H9 (cell line): ENCODE data around the gene RHBDD1. TPM values are rescaled to one million over a fixed set of nuclear protein-coding genes. Genes with fewer than 3 reads are reported as not detected.

Experiments
- DNase-seq: peaks from one replicate; pipeline ENCODE4 v3.0.0-alpha.2; 2017
- H2AFZ ChIP-seq: one replicate; pipeline ENCODE4 v1.6.1; 2013; ENCODE audit warnings: mild to moderate bottlenecking, low read length, control low read depth, moderate library complexity
- H2AK5ac ChIP-seq: 2 replicates; pipeline ENCODE4 v1.6.1; 2013; ENCODE audit warnings: low read length, control low read depth, mixed read lengths; ENCODE audit not compliant: insufficient read length
- H2BK120ac ChIP-seq: one replicate; pipeline ENCODE4 v1.6.1; 2013; ENCODE audit warnings: low read depth, mild to moderate bottlenecking, low read length, control low read depth, inconsistent platforms; ENCODE audit not compliant: poor library complexity, severe bottlenecking
- H2BK12ac ChIP-seq: 2 replicates; pipeline ENCODE4 v1.6.1; 2013; ENCODE audit warnings: low read length, control low read depth, mixed read lengths, low read depth; ENCODE audit not compliant: insufficient read length
- H2BK15ac ChIP-seq: 2 replicates; pipeline ENCODE4 v1.6.1; 2013; ENCODE audit warnings: low read depth, low read length, control low read depth
- H2BK20ac ChIP-seq: one replicate; pipeline ENCODE4 v1.6.1; 2013; ENCODE audit warnings: low read depth, mild to moderate bottlenecking, low read length, control low read depth, inconsistent platforms; ENCODE audit not compliant: poor library complexity, severe bottlenecking
- H2BK5ac ChIP-seq: 2 replicates; pipeline ENCODE4 v1.6.1; 2013; ENCODE audit warnings: low read length, control low read depth, mixed read lengths; ENCODE audit not compliant: insufficient read length
- H3K14ac ChIP-seq: 2 replicates; pipeline ENCODE4 v1.6.1; 2013; ENCODE audit warnings: low read length, control low read depth; ENCODE audit not compliant: insufficient read depth
- H3K18ac ChIP-seq: 2 replicates; pipeline ENCODE4 v1.6.1; 2013; ENCODE audit warnings: low read depth, mild to moderate bottlenecking, mixed read lengths, low read length, control low read depth; ENCODE audit not compliant: insufficient read length
- H3K23ac ChIP-seq: 2 replicates; pipeline ENCODE4 v1.6.1; 2013; ENCODE audit warnings: low read length, control low read depth, mixed read lengths, low read depth; ENCODE audit not compliant: insufficient read length
- H3K23me2 ChIP-seq: 2 replicates; pipeline ENCODE4 v1.6.1; 2013; ENCODE audit warnings: low read depth, mild to moderate bottlenecking, mixed read lengths, low read length, control low read depth; ENCODE audit not compliant: insufficient read length, poor library complexity, severe bottlenecking
- H3K27ac ChIP-seq: 2 replicates; pipeline ENCODE4 v1.5.1; 2013; ENCODE audit warnings: low read length, control low read depth, mixed read lengths, low read depth; ENCODE audit not compliant: insufficient read length
- H3K27me3 ChIP-seq: 2 replicates; pipeline ENCODE4 v1.6.1; 2013; ENCODE audit warnings: low read length, control low read depth, inconsistent platforms; ENCODE audit not compliant: insufficient read depth
- H3K4ac ChIP-seq: 2 replicates; pipeline ENCODE4 v1.6.1; 2013; ENCODE audit warnings: low read depth, mild to moderate bottlenecking, control low read depth, inconsistent platforms, low read length, moderate library complexity
- H3K4me1 ChIP-seq: 2 replicates; pipeline ENCODE4 v1.6.1; 2013; ENCODE audit warnings: low read length, control low read depth, inconsistent platforms; ENCODE audit not compliant: insufficient read depth
- H3K4me2 ChIP-seq: 2 replicates; pipeline ENCODE4 v1.6.1; 2013; ENCODE audit warnings: low read length, control low read depth, mixed read lengths; ENCODE audit not compliant: insufficient read length, insufficient read depth
- H3K56ac ChIP-seq: 2 replicates; pipeline ENCODE4 v1.6.1; 2013; ENCODE audit warnings: low read depth, mild to moderate bottlenecking, mixed read lengths, low read length, control low read depth; ENCODE audit not compliant: insufficient read length
- H3K79me1 ChIP-seq: 2 replicates; pipeline ENCODE4 v1.6.1; 2013; ENCODE audit warnings: low read depth, mild to moderate bottlenecking, moderate library complexity, low read length, control low read depth, inconsistent platforms; ENCODE audit not compliant: insufficient read depth, poor library complexity, severe bottlenecking
- H3K79me2 ChIP-seq: 2 replicates; pipeline ENCODE4 v1.6.1; 2013; ENCODE audit warnings: low read length, control low read depth, inconsistent platforms; ENCODE audit not compliant: insufficient read depth
- H3K9ac ChIP-seq: 2 replicates; pipeline ENCODE4 v1.6.1; 2013; ENCODE audit warnings: low read length, control low read depth, mixed read lengths; ENCODE audit not compliant: insufficient read length; ENCODE audit errors: extremely low read depth
- H3K9me3 ChIP-seq: one replicate; pipeline ENCODE4 v1.6.1; 2013; ENCODE audit warnings: low read depth, low read length, inconsistent platforms; ENCODE audit not compliant: control insufficient read depth
- H3T11ph ChIP-seq: one replicate; pipeline ENCODE4 v1.6.1; 2013; ENCODE audit warnings: mild to moderate bottlenecking, low read length, control low read depth, inconsistent platforms
- H4K20me1 ChIP-seq: one replicate; pipeline ENCODE4 v1.6.1; 2013; ENCODE audit not compliant: control insufficient read depth, insufficient read length, insufficient read depth
- H4K5ac ChIP-seq: 2 replicates; pipeline ENCODE4 v1.6.1; 2013; ENCODE audit warnings: low read depth, mild to moderate bottlenecking, mixed read lengths, low read length, control low read depth; ENCODE audit not compliant: insufficient read length
- H4K8ac ChIP-seq: replicated peaks from 2 replicates; pipeline ENCODE4 v1.6.1; 2013; ENCODE audit warnings: low read length, control low read depth, mixed read lengths, low read depth; ENCODE audit not compliant: insufficient read length
- H4K91ac ChIP-seq: 2 replicates; pipeline ENCODE4 v1.6.1; 2013; ENCODE audit warnings: low read depth, mild to moderate bottlenecking, moderate library complexity, mixed read lengths, low read length, control low read depth; ENCODE audit not compliant: insufficient read length
- H3K27ac Mint-ChIP-seq, 3 experiments: 2 replicates in 2 of 3; 3 replicates in 1 of 3; pipeline ENCODE4 v1.8.0; 2020 to 2021; ENCODE audit warnings: mixed read lengths in 3 of 3, mild to moderate bottlenecking in 1 of 3, moderate library complexity in 1 of 3
- H3K27me3 Mint-ChIP-seq: 2 replicates; pipeline ENCODE4 v1.8.0; 2021; ENCODE audit warnings: low read depth, mild to moderate bottlenecking, moderate library complexity, mixed read lengths
- H3K36me3 Mint-ChIP-seq, 3 experiments: 2 replicates in 2 of 3; 3 replicates in 1 of 3; pipeline ENCODE4 v1.8.0; 2020 to 2021; ENCODE audit warnings: low read depth in 3 of 3, mixed read lengths in 3 of 3; ENCODE audit not compliant: insufficient read depth in 1 of 3
- H3K4me1 Mint-ChIP-seq, 2 experiments: 2 replicates each; pipeline ENCODE4 v1.8.0; 2020; ENCODE audit warnings: mixed read lengths in 2 of 2
- H3K4me3 Mint-ChIP-seq, 2 experiments: 2 replicates in 1 of 2; 3 replicates in 1 of 2; pipeline ENCODE4 v1.8.0; 2020 to 2021; ENCODE audit warnings: mild to moderate bottlenecking in 2 of 2, mixed read lengths in 2 of 2, moderate library complexity in 1 of 2
- H3K9me3 Mint-ChIP-seq, 2 experiments: 2 replicates in 1 of 2; 3 replicates in 1 of 2; pipeline ENCODE4 v1.8.0; 2020; ENCODE audit warnings: mild to moderate bottlenecking in 2 of 2, mixed read lengths in 2 of 2, moderate library complexity in 1 of 2
- CTCF ChIP-seq: fragments of 200-600 bp; sonication (generic); conservative IDR thresholded peaks from 3 replicates; pipeline ENCODE4 v1.8.0; 2021; ENCODE audit warnings: antibody characterized with exemption, mild to moderate bottlenecking
- WGBS: extraction: QIAGEN DNeasy Blood & Tissue Kit; methylation state at CpG from one replicate; pipeline ENCODE4 v1.1.7; 2013; ENCODE audit warnings: missing lambda C conversion rate, low lambda C conversion rate, mixed read lengths; ENCODE audit not compliant: insufficient read length; ENCODE audit errors: extremely low coverage; 5-methylcytosine and 5-hydroxymethylcytosine counted together
- total RNA-seq: library from RNA; stranded (reverse); gene quantifications from 2 replicates; pipeline ENCODE4 v1.2.1, GENCODE V29; 2021

RHBDD1 gene
- total RNA-seq, 1 experiment from 2014 or later = 24.9 TPM

DNA sequence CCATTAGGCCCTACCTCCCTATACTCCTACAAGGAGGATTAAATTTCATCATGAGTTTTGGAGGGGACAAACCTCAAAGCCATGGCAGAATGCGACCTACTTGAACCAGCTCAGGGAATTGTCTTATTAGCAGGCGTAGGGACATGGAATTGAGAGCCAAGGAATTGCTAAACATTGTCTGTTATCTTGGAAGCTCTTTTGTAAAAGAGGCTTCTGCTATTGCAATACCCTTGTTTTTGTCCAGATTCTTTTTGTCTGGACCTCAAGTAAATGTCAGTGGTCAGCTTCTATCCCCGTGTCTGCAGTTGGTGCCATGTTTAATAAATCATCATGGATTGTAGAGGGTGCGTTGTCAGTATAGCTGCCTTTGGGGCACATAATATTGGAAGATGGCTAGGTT is 62.3 kb downstream of the RHBDD1 start:
- Histone ChIP-seq H3K56ac (no peak overlapping the region), H2BK12ac (no peak overlapping the region), H4K8ac (no peak overlapping the region), H3K23ac (no peak overlapping the region), H2BK15ac (no peak overlapping the region), H3T11ph (no peak overlapping the region), H3K18ac (no peak overlapping the region), H2BK5ac (no peak overlapping the region), H3K27me3 (no peaks in the 10 kb centered on the region), H3K23me2 (no peaks in the 10 kb centered on the region), H4K91ac (no peak overlapping the region), H2AK5ac (no peak overlapping the region), H2BK20ac (no peak overlapping the region), H3K4me1 (no peaks in the 10 kb centered on the region), H3K9ac (no peak overlapping the region), H4K5ac (no peak overlapping the region), H3K14ac (no peak overlapping the region), H3K79me2 (no peaks in the 10 kb centered on the region), H3K27ac (no peak overlapping the region), H3K4ac (no peak overlapping the region), H2BK120ac (no peak overlapping the region), H3K79me1 (no peaks in the 10 kb centered on the region), H4K20me1 (no peaks in the 10 kb centered on the region), H3K4me2 (no peak overlapping the region), H3K9me3 (no peaks in the 10 kb centered on the region), H2AFZ (no peak overlapping the region)
- H3K4me1 Mint-ChIP-seq = no peaks in the 10 kb centered on the region
- no peaks in the 10 kb centered on the region; the same call in 1 of the 2 replicates for H3K27me3 Mint-ChIP-seq
- no peak for DNase-seq
- WGBS = no CpG with 5 or more reads among the region's 4 CpGs
- TF ChIP-seq CTCF = no peak
- H3K27ac Mint-ChIP-seq = no peak overlapping the region; a peak in 1 of 7 replicates
- H3K36me3 Mint-ChIP-seq = peaks cover 5 to 10% (median 6%) of the 10 kb centered on the region in 3 experiments; a peak in 5 of 7 replicates
- H3K9me3 Mint-ChIP-seq = no peaks in the 10 kb centered on the region
- H3K4me3 Mint-ChIP-seq = no peak overlapping the region
